ENCODE measurements around the gene HLA-DQB2.
"Not testable (repeated sequence)": the region's sequence is repeated elsewhere in the genome, so short reads cannot be mapped to it uniquely, and the experiment has no call there.

Gene HLA-DQB2

GRCh38 chr6:32763421-32763820 is at the start of gene HLA-DQB2:
TSS of gene HLA-DQB2 (minus strand) at chr6:32763532. CDS start at chr6:32763470, 62 bp downstream.
- no peak for DNase-seq

DNA sequence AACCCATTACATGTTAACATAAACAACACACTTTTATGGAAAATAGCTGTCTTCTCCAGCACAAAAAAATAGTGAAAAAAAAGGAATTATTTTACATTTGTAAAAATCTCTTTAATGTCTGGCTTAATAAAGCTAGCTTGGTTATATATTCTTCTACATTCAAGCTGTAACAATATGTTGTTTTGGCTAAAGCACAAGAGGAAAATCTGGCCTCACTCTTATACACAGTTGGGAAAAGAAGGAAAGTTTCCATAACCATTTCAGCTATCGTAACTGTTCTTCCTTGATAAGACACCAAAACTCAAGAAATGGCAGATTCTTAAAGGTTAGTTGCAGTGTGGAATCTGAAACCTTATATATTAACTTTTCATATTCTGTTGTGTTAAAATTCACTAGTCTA is 45.8 kb upstream of the HLA-DQB2 start:
- no peak for DNase-seq

DNA sequence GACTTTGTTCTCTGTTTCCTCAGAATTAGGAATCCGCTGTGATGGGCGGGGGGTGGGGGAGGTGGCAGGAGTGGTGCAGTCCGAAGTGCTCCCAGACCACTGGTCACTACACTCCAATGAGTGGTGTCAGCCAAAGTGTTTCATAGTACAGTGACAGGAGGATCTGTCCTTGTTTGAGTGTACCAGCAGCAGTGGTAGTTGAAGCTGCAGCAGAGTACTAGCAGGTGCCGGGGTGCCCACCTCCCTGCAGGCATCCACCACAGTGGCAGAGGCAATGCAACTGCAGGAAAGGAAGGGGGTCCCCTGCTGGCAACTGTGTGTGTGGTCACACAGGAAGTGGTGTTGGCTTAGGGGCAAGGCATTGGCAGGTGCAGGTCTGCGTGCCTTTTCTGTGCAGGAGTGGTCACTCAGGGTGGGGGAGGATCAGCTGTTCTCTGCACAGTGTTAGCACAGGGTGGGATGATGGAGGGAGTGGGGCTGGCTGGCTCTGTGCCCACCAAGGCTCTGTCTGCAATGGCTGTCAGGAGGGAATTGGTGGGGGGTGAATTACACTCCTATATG is 43.8 kb upstream of the HLA-DQB2 start:
- DNase-seq: no peak

DNA sequence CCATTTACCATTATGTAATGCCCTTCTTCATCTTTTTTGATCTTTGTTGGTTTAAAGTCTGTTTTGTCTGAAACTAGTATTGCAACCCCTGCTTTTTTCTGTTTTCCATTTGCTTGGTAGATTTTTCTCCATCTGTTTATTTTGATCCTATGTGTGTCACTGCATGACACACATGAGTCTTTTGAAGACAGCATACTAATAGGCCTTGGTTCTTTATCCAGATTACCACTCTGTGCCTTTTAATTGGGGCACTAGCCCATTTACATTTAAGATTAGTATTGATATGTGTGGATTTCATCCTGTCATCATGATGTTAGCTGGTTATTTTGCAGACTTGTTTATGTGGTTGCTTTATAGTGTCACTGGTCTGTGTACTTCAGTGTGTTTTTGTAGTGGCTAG is 42.1 kb upstream of the HLA-DQB2 start:
- DNase-seq: not testable (repeated sequence)

DNA sequence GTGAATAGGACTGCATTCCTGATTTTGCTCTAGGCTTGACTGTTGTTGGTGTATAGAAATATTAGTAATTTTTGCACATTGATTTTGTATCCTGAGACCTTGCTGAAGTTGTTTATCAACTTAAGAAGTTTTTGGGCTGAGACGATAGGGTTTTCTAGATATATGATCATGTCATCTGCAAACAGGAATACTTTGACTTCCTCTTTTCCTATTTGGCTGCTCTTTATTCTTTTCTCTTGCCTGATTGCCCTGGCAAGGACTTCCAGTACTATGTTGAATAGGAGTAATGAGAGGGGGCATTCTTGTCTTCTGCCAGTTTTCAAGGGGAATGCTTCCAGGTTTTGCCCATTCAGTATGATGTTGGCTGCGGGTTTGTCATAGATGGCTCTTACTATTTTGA is 40.1 kb upstream of the HLA-DQB2 start:
- DNase-seq: no peak

GRCh38 chr6:32799740-32800139 is 36.4 kb upstream of the HLA-DQB2 start:
- DNase-seq: no peak

DNA sequence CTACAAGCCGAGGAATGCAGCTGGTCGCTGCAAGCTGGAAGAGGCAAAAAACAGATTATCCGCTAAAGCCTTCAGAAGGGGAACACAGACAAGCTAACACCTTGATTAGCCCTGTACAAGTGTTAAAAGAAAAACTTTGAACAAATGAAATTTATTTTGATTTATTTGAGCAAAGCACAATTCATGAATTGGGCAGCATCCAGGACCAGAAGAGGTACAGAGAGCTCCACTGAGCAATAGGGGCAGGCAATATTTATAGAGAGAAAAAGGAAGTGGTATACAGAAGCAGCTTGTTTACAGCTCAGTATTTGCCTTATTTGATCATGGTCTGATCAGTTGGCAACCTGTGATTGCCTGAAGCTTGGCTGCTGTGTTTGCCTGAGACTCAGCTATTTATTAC is 35.8 kb upstream of the HLA-DQB2 start:
- no peak for DNase-seq

GRCh38 chr6:32796848-32797776 is 33.8 kb upstream of the HLA-DQB2 start:
- peak in 52 of 58 donors; percentile 2 to 87 (median 32) for DNase-seq

DNA sequence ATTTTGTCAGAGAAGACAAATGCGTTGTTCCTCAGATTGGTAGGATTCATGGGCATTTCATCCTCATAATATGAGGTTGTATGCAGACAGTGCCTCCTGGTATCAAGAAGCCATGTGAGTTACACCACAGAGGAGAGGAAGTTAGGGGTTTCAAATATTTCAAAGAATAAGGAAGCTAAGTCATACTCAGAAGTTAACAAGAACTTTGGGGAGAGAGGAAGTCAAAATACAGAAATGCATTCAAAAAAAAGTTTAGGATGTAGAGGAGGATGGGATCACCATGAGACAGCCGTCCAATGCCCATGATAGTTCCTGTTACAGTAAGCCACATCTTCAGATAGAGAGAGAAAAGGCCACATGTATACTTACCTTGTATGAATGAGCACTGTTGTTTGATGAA is 31.2 kb upstream of the HLA-DQB2 start:
- peak in 1 of 58 donors; percentile 0 for DNase-seq

DNA sequence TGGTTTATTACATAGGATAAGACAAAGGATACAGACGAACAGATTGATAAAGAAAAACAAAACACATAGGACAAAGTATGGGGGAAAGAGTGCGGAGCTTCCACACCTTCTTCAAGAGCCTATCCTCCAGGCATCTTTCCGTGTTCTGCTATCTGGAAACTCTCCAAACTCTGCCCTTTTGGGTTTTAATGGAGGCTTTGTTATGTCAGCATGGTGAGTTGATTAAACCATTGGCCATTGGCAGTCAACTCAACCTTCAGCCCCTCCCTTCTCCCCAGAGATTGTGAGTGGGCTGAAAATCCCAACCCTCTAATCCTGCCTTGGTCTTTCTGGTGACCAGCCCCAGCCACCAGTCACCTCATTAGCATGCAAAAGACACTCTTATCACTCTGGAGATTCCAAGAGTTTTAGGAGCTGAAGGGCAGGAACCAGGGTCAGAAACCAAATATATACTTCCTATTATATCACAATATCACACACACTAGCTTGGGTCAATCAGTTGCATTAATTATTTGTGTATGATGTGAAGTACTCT is 29.6 kb upstream of the HLA-DQB2 start:
- DNase-seq: no peak

DNA sequence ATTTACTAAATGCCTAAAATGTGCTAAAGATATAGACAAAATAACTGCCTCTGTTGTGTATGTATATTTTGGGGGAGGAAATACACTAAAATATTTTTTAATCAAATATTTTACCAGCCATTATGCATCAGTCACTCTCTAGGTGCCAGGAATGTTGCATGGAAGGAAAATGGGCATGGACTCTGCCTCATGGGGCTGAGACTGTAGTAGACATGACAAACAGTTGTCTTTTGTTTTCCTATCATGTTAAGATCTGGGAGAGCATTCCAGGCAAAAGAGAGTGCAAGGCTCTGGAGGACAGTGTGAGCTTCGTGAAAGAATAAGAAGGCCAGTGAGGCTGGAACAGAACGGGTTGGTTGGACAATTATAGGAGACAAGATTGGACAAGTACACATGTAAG is 27.0 kb upstream of the HLA-DQB2 start:
- DNase-seq: no peak

- peak in 21 of 58 donors; percentile 0 to 52 (median 9) for DNase-seq
These were observed 22.6 kb upstream of the HLA-DQB2 start for GRCh38 chr6:32785781-32786533.

DNA sequence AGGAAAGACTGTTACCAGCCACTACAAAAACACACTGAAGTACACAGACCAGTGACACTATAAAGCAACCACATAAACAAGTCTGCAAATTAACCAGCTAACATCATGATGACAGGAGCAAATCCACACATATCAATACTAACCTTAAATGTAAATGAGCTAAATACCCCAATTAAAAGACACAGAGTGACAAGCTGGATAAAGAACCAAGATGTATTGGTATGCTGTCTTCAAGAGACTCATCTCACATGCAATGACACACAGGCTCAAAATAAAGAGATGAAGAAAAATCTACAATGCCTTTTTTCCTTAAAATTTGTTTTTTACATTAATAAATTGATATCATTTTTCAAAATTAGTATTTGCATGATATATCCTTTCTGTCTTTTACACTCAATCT is 19.6 kb upstream of the HLA-DQB2 start:
- DNase-seq: not testable (repeated sequence)

DNA sequence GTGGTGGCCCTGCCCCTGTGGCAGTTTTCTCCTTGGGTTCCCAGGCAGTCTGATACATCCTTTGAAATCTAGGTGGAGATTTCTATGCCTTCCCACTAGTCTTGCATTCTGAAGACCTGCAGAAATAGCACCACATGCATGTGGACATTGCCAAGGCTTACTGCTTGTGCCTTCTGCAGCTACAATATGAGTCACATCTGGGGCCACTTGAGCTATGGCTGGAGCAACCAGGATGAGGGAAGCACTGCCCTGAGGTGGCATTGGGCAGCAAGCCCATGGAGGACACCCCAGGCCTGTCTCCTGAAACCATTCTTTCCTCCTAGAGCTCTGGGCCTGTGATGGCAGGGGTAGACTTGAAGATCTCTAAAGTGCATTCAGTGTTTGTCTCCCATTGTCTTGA is 15.7 kb upstream of the HLA-DQB2 start:
- DNase-seq: no peak

DNA sequence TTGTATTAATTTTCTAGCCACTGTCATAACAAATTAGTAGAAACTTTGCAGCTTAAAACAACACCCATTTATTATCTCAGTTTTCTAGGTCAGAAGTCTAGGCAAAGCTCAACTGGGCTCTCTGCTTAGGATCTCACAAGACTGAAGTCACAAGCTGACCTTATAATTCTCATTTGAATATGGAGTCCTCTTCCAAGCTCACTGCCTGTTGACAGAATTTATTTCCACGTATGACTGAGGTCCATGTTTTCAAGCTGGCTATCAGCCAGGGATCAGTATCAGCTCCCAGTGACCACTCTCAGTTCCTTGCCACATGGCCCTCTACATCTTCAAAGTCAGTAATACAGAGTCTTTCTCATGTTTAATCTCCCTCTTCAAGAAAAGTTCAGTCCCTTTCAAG is 11.7 kb upstream of the HLA-DQB2 start:
- DNase-seq: no peak

GRCh38 chr6:32774426-32774825 is 11.1 kb upstream of the HLA-DQB2 start:
- no peak for DNase-seq

- DNase-seq: no peak
These were observed 9.3 kb upstream of the HLA-DQB2 start for GRCh38 chr6:32772656-32773055.

DNA sequence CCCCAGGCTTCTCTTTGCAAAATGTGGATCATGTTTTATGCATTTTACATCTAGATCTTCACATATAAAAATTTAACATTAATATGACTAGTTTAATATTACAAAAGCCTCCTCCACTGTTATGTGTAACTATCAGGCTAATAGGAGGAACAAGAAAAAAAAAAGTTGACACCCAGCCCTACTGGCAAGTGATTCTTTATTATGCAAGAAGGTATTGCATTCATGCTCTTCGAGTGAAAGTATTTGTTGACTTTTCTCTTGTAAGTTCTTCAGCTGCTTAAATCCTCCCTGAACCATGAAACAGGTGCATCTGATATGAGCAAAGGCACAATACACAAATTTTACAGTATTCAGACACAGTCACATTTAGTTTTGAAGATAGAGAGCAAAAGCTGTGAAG is 716 bp upstream of the HLA-DQB2 start:
- no peak for DNase-seq

DNA sequence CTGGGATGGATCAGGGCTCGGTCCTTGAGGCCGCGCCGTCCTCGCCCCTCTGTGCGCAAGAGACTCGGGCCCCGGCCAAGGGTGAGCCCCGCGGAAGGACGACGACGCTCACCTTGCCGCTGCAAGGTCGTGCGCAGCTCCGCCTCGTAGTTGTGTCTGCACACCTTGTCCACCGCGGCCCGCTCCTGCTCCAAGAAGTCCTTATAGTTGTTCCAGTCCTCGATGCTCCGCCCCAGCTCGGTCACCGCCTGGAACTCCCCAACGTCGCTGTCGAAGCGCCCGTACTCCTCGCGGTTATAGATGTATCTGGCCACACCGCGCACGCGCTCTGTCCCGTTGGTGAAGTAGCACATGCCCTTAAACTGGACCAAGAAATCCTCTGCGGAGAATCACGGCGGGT is 1.8 kb downstream of the HLA-DQB2 start:
- no peak for DNase-seq

DNA sequence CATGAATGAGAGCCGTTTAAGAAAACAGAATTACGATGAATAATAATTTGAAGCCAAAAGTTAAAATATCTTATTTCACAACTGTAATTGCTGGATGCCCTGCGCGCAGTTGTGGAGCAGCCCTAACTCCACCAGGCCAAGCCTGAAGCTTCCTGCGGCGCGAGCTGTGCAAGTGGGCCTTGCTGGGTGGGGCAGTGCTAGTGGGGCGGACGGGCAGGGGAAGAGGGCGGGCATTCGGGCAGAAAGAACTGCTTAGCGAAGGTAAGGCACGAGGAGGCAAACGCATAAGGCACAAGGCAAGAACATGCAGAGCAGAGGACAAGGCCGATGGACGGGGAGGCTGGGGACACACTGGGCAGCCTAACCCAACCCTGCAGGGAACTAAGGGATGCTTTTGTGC is 2.3 kb downstream of the HLA-DQB2 start:
- no peak for DNase-seq

DNA sequence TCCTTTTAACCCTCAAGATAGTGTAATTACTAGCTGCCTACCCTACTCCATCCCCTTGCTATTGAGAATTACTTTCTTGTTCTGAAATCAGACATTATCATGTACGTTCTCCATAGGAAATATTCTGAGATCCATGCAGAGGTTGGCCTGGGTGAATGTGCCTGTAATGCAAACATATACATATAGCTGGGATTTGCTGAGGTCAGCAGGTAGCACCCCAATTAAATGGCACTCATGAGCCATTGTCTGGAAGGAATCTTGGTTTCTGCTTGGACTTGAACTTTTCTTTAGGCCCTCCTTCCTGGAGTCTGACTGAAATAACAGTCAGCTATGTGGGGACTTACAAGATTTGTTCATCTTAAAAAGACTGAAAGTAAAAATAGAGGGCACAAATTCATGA is 3.7 kb downstream of the HLA-DQB2 start:
- DNase-seq: no peak

DNA sequence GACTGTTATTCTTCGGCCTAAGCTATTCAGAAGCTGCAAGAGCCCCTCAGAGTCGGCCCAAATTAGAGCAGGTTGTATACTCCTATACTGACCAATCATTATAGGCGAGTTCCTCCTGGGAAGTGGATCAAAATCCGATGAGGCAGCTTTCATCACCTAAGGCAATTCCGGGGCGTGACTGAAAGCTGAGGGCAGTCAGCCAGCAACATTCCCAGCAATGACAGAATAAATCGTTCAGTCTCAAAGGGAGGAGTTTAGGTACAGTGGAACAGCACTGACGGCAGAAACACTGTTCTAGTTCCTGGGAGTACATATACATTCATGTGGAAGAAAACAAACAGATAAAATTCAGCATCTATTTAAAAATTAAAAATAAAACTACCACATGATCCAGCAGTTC is 10.8 kb downstream of the HLA-DQB2 start:
- DNase-seq: no peak

Measured in anterior cingulate cortex (tissue), 58 donors.